Effector memory CD4-positive, alpha-beta T cell (primary cell): ENCODE data around the gene PRKCI.

ENCODE experiments used
- DNase-seq, 3 donors: peaks; one replicate each; pipeline ENCODE4 v3.0.0-alpha.2; 2020
- H3K27ac ChIP-seq: 2 replicates; pipeline ENCODE4 v1.7.0; 2013; ENCODE audit warnings: mild to moderate bottlenecking, low read length, moderate library complexity; ENCODE audit not compliant: insufficient read depth, poor library complexity, severe bottlenecking
- H3K27me3 ChIP-seq: replicated peaks from 2 replicates; pipeline ENCODE4 v1.7.0; 2013; ENCODE audit warnings: mild to moderate bottlenecking, low read length; ENCODE audit not compliant: insufficient read depth, control insufficient read depth, poor library complexity, severe bottlenecking
- H3K36me3 ChIP-seq: 2 replicates; pipeline ENCODE4 v1.7.0; 2013; ENCODE audit warnings: mild to moderate bottlenecking, low read length, moderate library complexity; ENCODE audit not compliant: control insufficient read depth, insufficient read depth
- H3K4me1 ChIP-seq: 2 replicates; pipeline ENCODE4 v1.7.0; 2013; ENCODE audit warnings: low read length, mild to moderate bottlenecking; ENCODE audit not compliant: control insufficient read depth, insufficient read depth, poor library complexity, severe bottlenecking
- H3K4me3 ChIP-seq: 2 replicates; pipeline ENCODE4 v1.7.0; 2013; ENCODE audit warnings: low read length, low read depth, mild to moderate bottlenecking; ENCODE audit not compliant: insufficient read depth, poor library complexity, severe bottlenecking
- H3K9me3 ChIP-seq: 2 replicates; pipeline ENCODE4 v1.7.0; 2013; ENCODE audit warnings: mild to moderate bottlenecking, low read length, moderate library complexity; ENCODE audit not compliant: control insufficient read depth

The PRKCI gene

GRCh38 chr3:170352936-170353335, 130.7 kb downstream of the PRKCI start:
- Histone ChIP-seq H3K4me3 (no peak overlapping the region), H3K27me3 (no peaks in the 10 kb centered on the region), H3K36me3 (no peaks in the 10 kb centered on the region), H3K27ac (no peak overlapping the region), H3K4me1 (peaks cover 13% of the 10 kb centered on the region), H3K9me3 (no peaks in the 10 kb centered on the region)
- no peak for DNase-seq

GRCh38 chr3:170353485-170353884, 131.3 kb downstream of the PRKCI start:
- no peak overlapping the region for H3K4me3 ChIP-seq
- no peak for DNase-seq
- no peak overlapping the region for H3K27ac ChIP-seq
- no peaks in the 10 kb centered on the region for H3K36me3 ChIP-seq
- peaks cover 18% of the 10 kb centered on the region for H3K4me1 ChIP-seq
- no peaks in the 10 kb centered on the region for H3K27me3 ChIP-seq
- no peaks in the 10 kb centered on the region for H3K9me3 ChIP-seq

GRCh38 chr3:170354760-170355159, 132.5 kb downstream of the PRKCI start:
- Histone ChIP-seq H3K9me3 (no peaks in the 10 kb centered on the region), H3K27ac (no peak overlapping the region), H3K4me3 (no peak overlapping the region), H3K36me3 (no peaks in the 10 kb centered on the region), H3K4me1 (peaks cover 21% of the 10 kb centered on the region), H3K27me3 (no peaks in the 10 kb centered on the region)
- no peak for DNase-seq
